Tibial nerve (tissue), 4 donors: ENCODE measurements around the gene PEX16. TPM values are rescaled to one million over a fixed set of nuclear protein-coding genes. Genes with fewer than 3 reads are reported as not detected.

ENCODE experiments used
- DNase-seq, 2 donors: peaks; one replicate each; pipeline ENCODE4 v3.0.0-alpha.2; 2019; ENCODE audit warnings: low spot score in 2 of 2
- H3K27ac ChIP-seq, 4 donors: fragments of 200-600 bp; sonication (generic) in 3 of 4; one replicate each; pipeline ENCODE4 v1.5.1; 2017 to 2019; ENCODE audit warnings: mild to moderate bottlenecking in 1 of 4
- H3K27me3 ChIP-seq, 2 donors: fragments of 200-600 bp; sonication (generic) in 1 of 2; one replicate each; pipeline versions ENCODE4 v1.5.1 to v1.6.0; 2017 to 2019
- H3K36me3 ChIP-seq, 3 donors: fragments of 200-600 bp; sonication (generic); one replicate each; pipeline ENCODE4 v1.5.1; 2018 to 2019
- H3K4me1 ChIP-seq, 4 donors: fragments of 200-600 bp; sonication (generic) in 3 of 4; one replicate each; pipeline ENCODE4 v1.5.1; 2017 to 2019
- H3K4me3 ChIP-seq, 4 donors: fragments of 200-600 bp; sonication (generic) in 3 of 4; one replicate each; pipeline ENCODE4 v1.5.1; 2017 to 2019; ENCODE audit warnings: mild to moderate bottlenecking in 1 of 4, moderate library complexity in 1 of 4
- H3K9me3 ChIP-seq, 4 donors: fragments of 200-600 bp; sonication (generic) in 3 of 4; one replicate each; pipeline ENCODE4 v1.5.1; 2017 to 2019
- CTCF ChIP-seq, 5 experiments: fragments of 200-600 bp in 3 of 5; fragments of 450-650 bp in 2 of 5; sonication (generic) in 3 of 5; IDR thresholded peaks; one replicate each; pipeline ENCODE4 v1.5.1; 2016 to 2019; ENCODE audit warnings: antibody characterized with exemption in 5 of 5, mild to moderate bottlenecking in 3 of 5, moderate library complexity in 2 of 5
- EP300 ChIP-seq, 2 donors: sonication (generic); formaldehyde crosslinking; IDR thresholded peaks; one replicate each; pipeline ENCODE4 v1.6.1; 2017; ENCODE audit warnings: antibody characterized with exemption in 2 of 2, mild to moderate bottlenecking in 1 of 2
- POLR2A ChIP-seq, 2 donors: fragments of 450-650 bp; IDR thresholded peaks; one replicate each; pipeline ENCODE4 v1.6.1; 2017; ENCODE audit warnings: antibody characterized with exemption in 2 of 2, mild to moderate bottlenecking in 2 of 2, moderate library complexity in 2 of 2
- WGBS, 2 donors: methylation state at CpG; one replicate each; pipeline ENCODE4 v1.1.5; 2018; 5-methylcytosine and 5-hydroxymethylcytosine counted together
- total RNA-seq, 4 donors: library from RNA; depleted of rRNA; stranded (reverse); fragments of >200 nt; gene quantifications; one replicate each; pipeline ENCODE4 v1.1.0, GENCODE V29; 2016

PEX16 gene
- total RNA-seq, 4 donors from 2014 or later, result 33.9 to 38.4 (median 36.5) TPM

DNA sequence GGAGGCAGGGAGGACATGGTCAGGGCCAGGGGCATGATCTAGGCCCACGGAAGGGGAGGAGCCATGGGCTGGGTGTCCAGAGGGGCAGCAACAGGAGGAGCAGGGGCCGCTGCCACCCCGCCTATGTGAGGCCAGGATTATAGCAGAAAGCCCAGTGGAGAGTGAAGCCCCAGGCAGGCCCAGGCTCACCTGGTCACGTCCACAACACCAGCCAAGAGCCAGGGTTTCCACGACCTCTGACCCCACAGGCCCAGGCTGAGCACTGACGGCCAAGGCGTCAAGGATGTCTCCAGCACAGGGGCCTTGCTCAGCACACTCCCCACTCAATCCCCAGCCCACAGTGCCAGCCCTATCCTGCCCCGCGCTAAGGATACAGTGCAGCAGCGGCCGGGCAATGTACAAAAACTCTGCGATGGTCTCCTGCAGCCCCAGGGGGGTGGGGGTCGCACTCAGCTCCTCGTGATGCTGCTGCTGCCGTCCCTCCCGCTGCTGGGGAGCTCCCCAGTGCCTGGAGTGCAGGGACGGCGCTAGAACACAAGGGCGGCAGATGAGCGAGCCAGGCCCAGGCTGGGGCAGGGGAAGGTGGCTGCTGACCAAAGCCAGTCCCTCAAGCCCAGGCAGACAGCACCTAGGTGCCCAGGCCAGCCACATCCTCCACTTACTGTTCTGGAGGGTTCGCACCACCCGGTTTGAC is 3.6 kb downstream of the PEX16 start:
- DNase-seq, result no peak
- Histone ChIP-seq H3K9me3 (no peaks in the 10 kb centered on the region), H3K4me1 (peaks cover 0 to 27% (median 12%) of the 10 kb centered on the region in 4 donors), H3K27ac (no peak overlapping the region), H3K36me3 (peaks cover 0 to 70% (median 17%) of the 10 kb centered on the region in 3 donors), H3K27me3 (no peaks in the 10 kb centered on the region), H3K4me3 (no peak overlapping the region)
- WGBS, 2 donors, result 81 to 83% methylated on average over 11 to 20 of the region's 22 CpGs
- no peak for TF ChIP-seq CTCF (IDR thresholded peaks at IDR 0.05)
- TF ChIP-seq POLR2A (IDR thresholded peaks at IDR 0.05), result no peak
- no peak for TF ChIP-seq EP300 (IDR thresholded peaks at IDR 0.05)

GRCh38 chr11:45913514-45913913 is 4.2 kb downstream of the PEX16 start:
- no peak overlapping the region for H3K27ac ChIP-seq
- 93 to 96% methylated on average over 19 of the region's 19 CpGs for WGBS, 2 donors
- H3K27me3 ChIP-seq, result no peaks in the 10 kb centered on the region
- H3K36me3 ChIP-seq, result peaks cover 0 to 73% (median 18%) of the 10 kb centered on the region in 3 donors
- H3K4me1 ChIP-seq, result peaks cover 0 to 21% (median 11%) of the 10 kb centered on the region in 4 donors
- no peak for DNase-seq
- H3K9me3 ChIP-seq, result no peaks in the 10 kb centered on the region
- TF ChIP-seq EP300 (IDR thresholded peaks at IDR 0.05), result no peak
- no peak for TF ChIP-seq CTCF (IDR thresholded peaks at IDR 0.05)
- no peak for TF ChIP-seq POLR2A (IDR thresholded peaks at IDR 0.05)
- no peak overlapping the region for H3K4me3 ChIP-seq

GRCh38 chr11:45910623-45911022 is 7.1 kb downstream of the PEX16 start:
- TF ChIP-seq EP300 (IDR thresholded peaks at IDR 0.05), result no peak
- no peak for TF ChIP-seq CTCF (IDR thresholded peaks at IDR 0.05)
- no peak for TF ChIP-seq POLR2A (IDR thresholded peaks at IDR 0.05)
- Histone ChIP-seq H3K27me3 (no peaks in the 10 kb centered on the region), H3K4me1 (peaks cover 0 to 16% (median 0%) of the 10 kb centered on the region in 4 donors), H3K9me3 (no peaks in the 10 kb centered on the region), H3K27ac (no peak overlapping the region), H3K36me3 (peaks cover 0 to 72% (median 18%) of the 10 kb centered on the region in 3 donors), H3K4me3 (no peak overlapping the region)
- DNase-seq, result no peak
- 74 to 76% methylated on average over 9 of the region's 9 CpGs for WGBS, 2 donors

DNA sequence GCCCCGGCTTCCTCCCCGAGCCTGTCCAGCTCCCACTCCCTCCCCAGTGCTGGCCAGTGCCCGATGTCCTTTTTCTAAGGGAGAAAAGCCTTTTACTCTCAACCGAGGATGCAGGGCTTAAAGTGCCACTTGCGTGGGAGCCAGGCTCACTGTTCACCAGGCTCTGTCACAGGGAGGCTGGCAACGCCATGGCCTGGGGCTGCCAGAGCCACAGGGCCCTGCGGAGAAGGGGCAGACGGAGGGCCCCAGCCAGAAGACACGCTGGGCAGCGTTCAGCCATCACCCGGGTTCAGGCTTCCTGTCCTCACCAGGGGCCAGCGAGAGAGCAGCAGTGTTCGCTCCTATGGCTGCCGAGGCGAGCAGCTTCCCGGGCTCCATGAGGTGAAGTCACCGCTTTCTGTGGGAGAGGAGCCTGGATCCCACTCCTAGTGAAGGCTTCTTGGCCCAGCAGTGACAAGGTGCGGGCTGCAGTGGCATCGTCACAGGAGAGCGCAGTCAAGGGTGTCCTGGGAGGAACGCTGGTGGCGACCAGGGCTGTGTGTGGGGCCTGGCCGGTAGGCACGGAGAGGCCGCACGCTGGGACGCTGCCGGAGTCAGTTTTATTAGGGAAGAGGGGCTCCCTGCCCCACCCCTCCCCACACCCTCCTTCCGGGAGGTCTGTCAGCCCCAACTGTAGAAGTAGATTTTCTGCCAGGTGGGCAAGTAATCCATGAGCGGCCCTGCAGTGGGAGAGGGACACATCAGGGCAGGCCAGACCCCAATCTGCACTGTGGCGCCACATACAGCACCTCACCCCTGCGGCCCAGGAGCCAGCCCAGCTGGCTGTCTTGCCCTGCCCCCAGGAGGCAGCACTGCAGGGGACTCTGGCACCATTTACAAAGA is 7.8 kb downstream of the PEX16 start:
- 79 to 83% methylated on average over 21 to 25 of the region's 32 CpGs for WGBS, 2 donors
- Histone ChIP-seq H3K36me3 (peaks cover 0 to 72% (median 18%) of the 10 kb centered on the region in 3 donors), H3K27ac (peak overlapping the region in 1 of 4 donors; percentile 11), H3K9me3 (no peaks in the 10 kb centered on the region), H3K27me3 (no peaks in the 10 kb centered on the region), H3K4me3 (no peak overlapping the region), H3K4me1 (peaks cover 0 to 13% (median 0%) of the 10 kb centered on the region in 4 donors)
- TF ChIP-seq CTCF (IDR thresholded peaks at IDR 0.05), result no peak
- no peak for TF ChIP-seq EP300 (IDR thresholded peaks at IDR 0.05)
- DNase-seq, result no peak
